Osteocyte (in vitro differentiated cells): ENCODE results near the gene VPS8. TPM values are rescaled to one million over a fixed set of nuclear protein-coding genes. Genes with fewer than 3 reads are reported as not detected.

ENCODE experiments used
- DNase-seq: peaks from one replicate; pipeline ENCODE4 v3.0.0; 2021; ENCODE audit warnings: mixed read lengths; ENCODE audit not compliant: unreplicated experiment; ENCODE audit errors: extremely low spot score
- H3K27ac Mint-ChIP-seq: one replicate; pipeline ENCODE4 v1.8.0; 2021; ENCODE audit warnings: mild to moderate bottlenecking, mixed read lengths; ENCODE audit not compliant: unreplicated experiment
- H3K27me3 Mint-ChIP-seq: one replicate; pipeline ENCODE4 v1.8.0; 2021; ENCODE audit warnings: mixed read lengths; ENCODE audit not compliant: unreplicated experiment
- H3K36me3 Mint-ChIP-seq: one replicate; pipeline ENCODE4 v1.8.0; 2021; ENCODE audit warnings: mixed read lengths; ENCODE audit not compliant: unreplicated experiment
- H3K4me1 Mint-ChIP-seq: one replicate; pipeline ENCODE4 v1.8.0; 2021; ENCODE audit warnings: mixed read lengths; ENCODE audit not compliant: unreplicated experiment
- H3K4me3 Mint-ChIP-seq: one replicate; pipeline ENCODE4 v1.8.0; 2021; ENCODE audit warnings: mild to moderate bottlenecking, moderate library complexity, mixed read lengths; ENCODE audit not compliant: unreplicated experiment
- H3K9me3 Mint-ChIP-seq: one replicate; pipeline ENCODE4 v1.8.0; 2021; ENCODE audit warnings: mixed read lengths; ENCODE audit not compliant: unreplicated experiment
- CTCF ChIP-seq: fragments of 200-600 bp; sonication (generic); IDR thresholded peaks from 2 replicates; pipeline ENCODE4 v1.5.0; 2021; ENCODE audit warnings: antibody characterized with exemption, mild to moderate bottlenecking, moderate library complexity
- total RNA-seq: library from RNA; stranded (reverse); gene quantifications from 2 replicates; pipeline ENCODE4 v1.2.1, GENCODE V29; 2021

VPS8 gene
- total RNA-seq, 1 donor from 2014 or later: 53.5 TPM

GRCh38 chr3:185082829-185083228 is 270.9 kb downstream of the VPS8 start:
- TF ChIP-seq CTCF: no peak
- no peak for DNase-seq
- peaks cover 3% of the 10 kb centered on the region for H3K36me3 Mint-ChIP-seq
- no peaks in the 10 kb centered on the region for H3K4me1 Mint-ChIP-seq
- H3K27me3 Mint-ChIP-seq: no peaks in the 10 kb centered on the region
- no peak overlapping the region for H3K4me3 Mint-ChIP-seq
- H3K9me3 Mint-ChIP-seq: no peaks in the 10 kb centered on the region
- no peak overlapping the region for H3K27ac Mint-ChIP-seq

- Mint-ChIP-seq H3K27ac (no peak overlapping the region), H3K4me3 (no peak overlapping the region), H3K27me3 (no peaks in the 10 kb centered on the region), H3K9me3 (no peaks in the 10 kb centered on the region), H3K4me1 (peaks cover 3% of the 10 kb centered on the region), H3K36me3 (peaks cover 3% of the 10 kb centered on the region)
- no peak for TF ChIP-seq CTCF
- no peak for DNase-seq
These were observed 272.4 kb downstream of the VPS8 start for GRCh38 chr3:185084402-185084801.

GRCh38 chr3:185084901-185085300 is 272.9 kb downstream of the VPS8 start:
- Mint-ChIP-seq H3K9me3 (no peaks in the 10 kb centered on the region), H3K27me3 (no peaks in the 10 kb centered on the region), H3K27ac (no peak overlapping the region), H3K4me3 (no peak overlapping the region), H3K4me1 (peaks cover 7% of the 10 kb centered on the region), H3K36me3 (peaks cover 3% of the 10 kb centered on the region)
- DNase-seq: no peak
- TF ChIP-seq CTCF: no peak

GRCh38 chr3:185087419-185087818 is 275.5 kb downstream of the VPS8 start:
- Mint-ChIP-seq H3K36me3 (no peaks in the 10 kb centered on the region), H3K27me3 (no peaks in the 10 kb centered on the region), H3K27ac (no peak overlapping the region), H3K4me3 (no peak overlapping the region), H3K4me1 (peaks cover 9% of the 10 kb centered on the region), H3K9me3 (no peaks in the 10 kb centered on the region)
- DNase-seq: no peak
- TF ChIP-seq CTCF: no peak

- no peak overlapping the region for H3K27ac Mint-ChIP-seq
- DNase-seq: no peak
- no peak for TF ChIP-seq CTCF
- H3K9me3 Mint-ChIP-seq: no peaks in the 10 kb centered on the region
- peaks cover 9% of the 10 kb centered on the region for H3K4me1 Mint-ChIP-seq
- no peak overlapping the region for H3K4me3 Mint-ChIP-seq
- H3K36me3 Mint-ChIP-seq: no peaks in the 10 kb centered on the region
- no peaks in the 10 kb centered on the region for H3K27me3 Mint-ChIP-seq
These were observed 277.4 kb downstream of the VPS8 start for GRCh38 chr3:185089343-185089742.
